HG03196 (cell line): ENCODE measurements around the gene FAM234B.
"Not testable (repeated sequence)": the region's sequence is repeated elsewhere in the genome, so short reads cannot be mapped to it uniquely, and the experiment has no call there.

Source experiments
- ATAC-seq: cut with Tn5 transposase; IDR thresholded peaks from one replicate; pipeline ENCODE4 v1.9.1; 2021; ENCODE audit not compliant: unreplicated experiment

The FAM234B gene

GRCh38 chr12:13023811-13024530 lies 20.2 kb upstream of the FAM234B start:
- ATAC-seq = no peak

- ATAC-seq = no peak
Observed at GRCh38 chr12:13024531-13024916, 19.7 kb upstream of the FAM234B start.

- ATAC-seq = no peak
Observed at GRCh38 chr12:13026286-13026685, 17.9 kb upstream of the FAM234B start.

GRCh38 chr12:13027032-13027431 lies 17.1 kb upstream of the FAM234B start:
- ATAC-seq = no peak

- no peak for ATAC-seq
Observed at GRCh38 chr12:13027508-13027907, 16.7 kb upstream of the FAM234B start.

GRCh38 chr12:13028825-13029570 lies 15.2 kb upstream of the FAM234B start:
- no peak for ATAC-seq

GRCh38 chr12:13030541-13031291 lies 13.5 kb upstream of the FAM234B start:
- ATAC-seq = no peak

GRCh38 chr12:13032164-13032563 lies 12.0 kb upstream of the FAM234B start:
- ATAC-seq = no peak

- ATAC-seq = no peak
Observed at GRCh38 chr12:13033476-13033875, 10.7 kb upstream of the FAM234B start.

GRCh38 chr12:13035335-13035734 lies 8.8 kb upstream of the FAM234B start:
- not testable (repeated sequence) for ATAC-seq

GRCh38 chr12:13036881-13037280 lies 7.3 kb upstream of the FAM234B start:
- ATAC-seq = no peak

GRCh38 chr12:13038491-13039161 lies 5.6 kb upstream of the FAM234B start:
- no peak for ATAC-seq

- ATAC-seq = no peak
Observed at GRCh38 chr12:13039328-13039956, 4.7 kb upstream of the FAM234B start.

- no peak for ATAC-seq
Observed at GRCh38 chr12:13041224-13041623, 3.0 kb upstream of the FAM234B start.

- ATAC-seq = no peak
Observed at GRCh38 chr12:13042666-13043230, 1.4 kb upstream of the FAM234B start.

GRCh38 chr12:13044906-13045299 lies 722 bp downstream of the FAM234B start:
- ATAC-seq = no peak

- no peak for ATAC-seq
Observed at GRCh38 chr12:13045816-13046215, 1.6 kb downstream of the FAM234B start.

- ATAC-seq = no peak
Observed at GRCh38 chr12:13046964-13047363, 2.8 kb downstream of the FAM234B start.

- no peak for ATAC-seq
Observed at GRCh38 chr12:13049816-13050215, 5.6 kb downstream of the FAM234B start.

GRCh38 chr12:13052421-13052820 lies 8.2 kb downstream of the FAM234B start:
- ATAC-seq = no peak
